Measurements from ENCODE around the gene PRUNE2.

Gene PRUNE2

GRCh38 chr9:76619640-76620039 is 286.3 kb downstream of the PRUNE2 start:
- peak overlapping the region; percentile 77; the same call in 1 of the 2 replicates for H3K27ac ChIP-seq
- TF ChIP-seq CTCF (conservative IDR thresholded peaks at IDR 0.05), result no peak

GRCh38 chr9:76619197-76619596 is 286.7 kb downstream of the PRUNE2 start:
- H3K27ac ChIP-seq, result no peak overlapping the region

GRCh38 chr9:76618762-76619161 is 287.2 kb downstream of the PRUNE2 start:
- H3K27ac ChIP-seq, result no peak overlapping the region

More at GRCh38 chr9:76619197-76619596, 286.7 kb downstream of the PRUNE2 start:
- TF ChIP-seq CTCF (conservative IDR thresholded peaks at IDR 0.05), result no peak

DNA sequence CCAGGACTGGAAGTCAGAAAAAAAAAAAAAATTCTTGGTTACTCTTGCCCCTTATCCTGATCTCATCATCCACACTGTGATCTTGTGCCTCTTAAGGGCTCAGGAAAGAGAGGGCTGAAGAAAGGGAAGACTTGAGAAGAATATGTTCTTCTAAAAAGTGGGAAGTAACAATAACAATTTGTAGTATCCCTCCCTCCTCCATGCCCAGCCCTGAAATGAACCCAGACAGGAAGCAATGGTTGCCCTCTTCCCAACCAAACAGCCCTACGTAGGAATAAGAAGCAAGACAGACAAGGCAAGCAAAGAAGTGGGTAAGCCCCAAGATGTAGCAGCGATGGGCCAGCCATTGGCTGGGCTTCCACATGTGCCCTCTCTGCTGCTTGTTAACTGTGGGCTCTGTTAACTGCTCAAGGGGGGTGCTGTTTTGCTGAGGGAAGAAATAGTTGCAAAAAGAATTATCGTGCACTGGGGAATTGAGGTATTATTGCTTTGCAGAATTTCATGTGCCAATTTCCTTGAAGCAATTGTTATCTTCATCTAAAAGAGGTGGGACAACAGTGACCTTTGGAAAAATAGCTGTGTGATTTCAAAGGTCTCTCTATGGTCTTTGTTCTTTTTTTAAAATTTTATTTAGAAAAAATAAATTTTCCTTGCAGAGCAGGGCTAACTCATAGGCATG is 288.3 kb downstream of the PRUNE2 start:
- H3K27ac ChIP-seq, result no peak overlapping the region
- TF ChIP-seq CTCF (conservative IDR thresholded peaks at IDR 0.05), result no peak

More at GRCh38 chr9:76618762-76619161, 287.2 kb downstream of the PRUNE2 start:
- TF ChIP-seq CTCF (conservative IDR thresholded peaks at IDR 0.05), result no peak

- TF ChIP-seq CTCF (conservative IDR thresholded peaks at IDR 0.05), result no peak
- H3K27ac ChIP-seq, result no peak overlapping the region
Measured at GRCh38 chr9:76616780-76617179, 289.1 kb downstream of the PRUNE2 start.

DNA sequence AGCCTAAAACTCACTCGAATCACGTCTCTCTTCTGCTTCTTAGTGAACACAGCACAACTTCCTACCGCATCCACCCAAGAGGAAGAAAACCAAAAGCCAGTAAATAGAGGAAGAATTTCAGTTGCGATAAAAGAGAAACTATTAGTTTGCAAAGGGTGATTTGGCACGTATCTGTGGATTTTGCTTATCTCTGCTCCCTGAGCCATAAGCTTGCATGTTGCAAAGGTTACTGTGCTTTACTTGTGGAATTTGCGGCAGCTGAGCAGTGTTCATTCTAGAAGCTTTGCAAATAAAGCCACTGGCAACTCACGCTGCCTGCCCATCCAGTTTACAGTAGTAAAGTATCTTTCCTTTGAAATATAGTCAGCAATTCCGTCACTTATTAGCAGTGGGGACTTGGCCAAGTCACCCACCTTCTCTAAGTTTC is 290.7 kb downstream of the PRUNE2 start:
- no peak for TF ChIP-seq CTCF (conservative IDR thresholded peaks at IDR 0.05)
- H3K27ac ChIP-seq, result peak overlapping the region; percentile 62

- peak overlapping the region; percentile 62; the same call in 1 of the 2 replicates for H3K27ac ChIP-seq
- no peak for TF ChIP-seq CTCF (conservative IDR thresholded peaks at IDR 0.05)
Measured at GRCh38 chr9:76613974-76614373, 291.9 kb downstream of the PRUNE2 start.

Measured in VCaP (cell line).